WTC11 (cell line): Measurements from ENCODE around the gene LGALS3. TPM values are rescaled to one million over a fixed set of nuclear protein-coding genes. Genes with fewer than 3 reads are reported as not detected.

Experiments used
- ATAC-seq: fragments of 200-7000 bp; cut with Tn5 transposase; 2 replicates; pipeline ENCODE4 v1.10.0; 2021; ENCODE audit warnings: mild to moderate bottlenecking, moderate library complexity
- CTCF ChIA-PET: fragments of 300-600 bp; sonication (Branson Sonifier 250); formaldehyde crosslinking; loops from one replicate; lab custom pipeline; 2021; ENCODE audit warnings: antibody characterized with exemption; lab: Charles Lee
- POLR2A ChIA-PET: fragments of 350-600 bp; sonication (Branson Sonifier 250); formaldehyde crosslinking; loops from one replicate; lab custom pipeline; 2021; ENCODE audit warnings: antibody characterized with exemption; lab: Charles Lee
- DNase-seq: peaks from one replicate; pipeline ENCODE4 v3.0.0; 2021; ENCODE audit warnings: low spot score
- H3K27ac Mint-ChIP-seq: 2 replicates; pipeline ENCODE4 v1.8.0; 2021; ENCODE audit warnings: mixed read lengths
- H3K27me3 Mint-ChIP-seq: 2 replicates; pipeline ENCODE4 v1.8.0; 2021; ENCODE audit warnings: low read depth, mild to moderate bottlenecking, moderate library complexity, mixed read lengths
- H3K36me3 Mint-ChIP-seq: 2 replicates; pipeline ENCODE4 v1.8.0; 2021; ENCODE audit warnings: mixed read lengths
- H3K4me1 Mint-ChIP-seq: 2 replicates; pipeline ENCODE4 v1.8.0; 2022; ENCODE audit warnings: mixed read lengths
- H3K4me3 Mint-ChIP-seq: 2 replicates; pipeline ENCODE4 v1.8.0; 2021; ENCODE audit warnings: mild to moderate bottlenecking, moderate library complexity, mixed read lengths
- H3K9me3 Mint-ChIP-seq: 2 replicates; pipeline ENCODE4 v1.8.0; 2021; ENCODE audit warnings: mixed read lengths
- CREB1 ChIP-seq: sonication (generic); formaldehyde crosslinking; IDR thresholded peaks from 2 replicates; pipeline ENCODE4 v1.8.0; 2023; ENCODE audit warnings: mild to moderate bottlenecking, missing genetic modification reagents
- E2F1 ChIP-seq: sonication (generic); formaldehyde crosslinking; IDR thresholded peaks from 2 replicates; pipeline ENCODE4 v1.8.0; 2022; ENCODE audit warnings: mild to moderate bottlenecking, missing genetic modification reagents
- ERG ChIP-seq: fragments of 250-450 bp; sonication (Bioruptor Pico); IDR thresholded peaks from 2 replicates; pipeline ENCODE4 v1.8.0; 2021; ENCODE audit warnings: mild to moderate bottlenecking
- ESRRA ChIP-seq: sonication (generic); formaldehyde crosslinking; IDR thresholded peaks from 2 replicates; pipeline ENCODE4 v1.8.1; 2022; ENCODE audit warnings: mild to moderate bottlenecking, missing genetic modification reagents, borderline replicate concordance
- FOXP4 ChIP-seq: sonication (generic); formaldehyde crosslinking; IDR thresholded peaks from 2 replicates; pipeline ENCODE4 v1.8.0; 2022; ENCODE audit warnings: mild to moderate bottlenecking, missing genetic modification reagents
- GRHL2 ChIP-seq: fragments of 250-450 bp; sonication (Bioruptor Pico); IDR thresholded peaks from 2 replicates; pipeline ENCODE4 v1.8.0; 2022; ENCODE audit warnings: mild to moderate bottlenecking, moderate library complexity; ENCODE audit not compliant: insufficient replicate concordance, severe bottlenecking
- HMGXB4 ChIP-seq: sonication (generic); formaldehyde crosslinking; IDR thresholded peaks from 2 replicates; pipeline ENCODE4 v1.8.1; 2023; ENCODE audit warnings: mild to moderate bottlenecking, moderate library complexity, missing genetic modification reagents
- MLX ChIP-seq: sonication (generic); formaldehyde crosslinking; IDR thresholded peaks from 2 replicates; pipeline ENCODE4 v1.8.1; 2023; ENCODE audit warnings: mild to moderate bottlenecking, missing genetic modification reagents, moderate library complexity
- MXD4 ChIP-seq: fragments of 250-450 bp; sonication (Bioruptor Pico); IDR thresholded peaks from 2 replicates; pipeline ENCODE4 v1.8.0; 2021; ENCODE audit warnings: mild to moderate bottlenecking, moderate library complexity, borderline replicate concordance
- NFYB ChIP-seq: sonication (generic); formaldehyde crosslinking; conservative IDR thresholded peaks from 2 replicates; pipeline ENCODE4 v1.8.0; 2022; ENCODE audit warnings: low read depth, missing genetic modification reagents
- NR1H2 ChIP-seq: sonication (generic); formaldehyde crosslinking; IDR thresholded peaks from 2 replicates; pipeline ENCODE4 v1.9.0; 2021; ENCODE audit warnings: mild to moderate bottlenecking, moderate library complexity, missing genetic modification reagents
- NR2C2 ChIP-seq: sonication (generic); formaldehyde crosslinking; IDR thresholded peaks from 2 replicates; pipeline ENCODE4 v1.8.0; 2022; ENCODE audit warnings: mild to moderate bottlenecking, missing genetic modification reagents
- RORB ChIP-seq: fragments of 250-450 bp; sonication (Bioruptor Pico); IDR thresholded peaks from 2 replicates; pipeline ENCODE4 v1.9.0; 2021; ENCODE audit warnings: mild to moderate bottlenecking
- SP1 ChIP-seq: sonication (generic); formaldehyde crosslinking; conservative IDR thresholded peaks from 2 replicates; pipeline ENCODE4 v1.8.1; 2022; ENCODE audit warnings: missing genetic modification reagents
- STAT6 ChIP-seq: sonication (generic); formaldehyde crosslinking; conservative IDR thresholded peaks from 2 replicates; pipeline ENCODE4 v1.8.1; 2023; ENCODE audit warnings: mild to moderate bottlenecking, low read depth, missing genetic modification reagents, moderate library complexity
- TP53 ChIP-seq: sonication (generic); formaldehyde crosslinking; IDR thresholded peaks from 2 replicates; pipeline ENCODE4 v1.8.1; 2023; ENCODE audit warnings: mild to moderate bottlenecking, missing genetic modification reagents
- ZNF138 ChIP-seq: sonication (generic); formaldehyde crosslinking; conservative IDR thresholded peaks from 2 replicates; pipeline ENCODE4 v1.8.1; 2022; ENCODE audit warnings: mild to moderate bottlenecking, moderate library complexity, missing genetic modification reagents
- ZNF263 ChIP-seq: sonication (generic); formaldehyde crosslinking; IDR thresholded peaks from 2 replicates; pipeline ENCODE4 v1.8.1; 2022; ENCODE audit warnings: low read depth, mild to moderate bottlenecking, moderate library complexity, missing genetic modification reagents
- ZNF416 ChIP-seq: fragments of 250-450 bp; sonication (Bioruptor Pico); IDR thresholded peaks from 2 replicates; pipeline ENCODE4 v1.9.0; 2021; ENCODE audit warnings: mild to moderate bottlenecking, inconsistent platforms
- ZNF423 ChIP-seq: fragments of 250-450 bp; sonication (Bioruptor Pico); IDR thresholded peaks from 2 replicates; pipeline ENCODE4 v2.1.2; 2022; ENCODE audit warnings: mild to moderate bottlenecking, moderate library complexity
- total RNA-seq: library from RNA; stranded (reverse); gene quantifications from 3 replicates; pipeline ENCODE4 v1.2.3, GENCODE V29; 2021

Gene LGALS3
- total RNA-seq, 1 experiment from 2014 or later = 5.8 TPM

- H3K27ac Mint-ChIP-seq = no peak overlapping the region
- ATAC-seq (no peak), DNase-seq (no peak)
- no peaks in the 10 kb centered on the region for H3K36me3 Mint-ChIP-seq
- CTCF ChIA-PET = no interaction called here
- TF ChIP-seq E2F1 (CRISPR knock-in tag) (no peak), NR1H2 (CRISPR knock-in tag) (no peak), ZNF416 (CRISPR knock-in tag) (no peak), HMGXB4 (CRISPR knock-in tag) (no peak), ZNF138 (no peak)
- peaks cover 9% of the 10 kb centered on the region for H3K4me1 Mint-ChIP-seq
- H3K9me3 Mint-ChIP-seq = no peaks in the 10 kb centered on the region
- POLR2A ChIA-PET = no interaction called here
- no peak overlapping the region for H3K4me3 Mint-ChIP-seq
- H3K27me3 Mint-ChIP-seq = peaks cover 47% of the 10 kb centered on the region
Observed at GRCh38 chr14:55125403-55125802, 3.6 kb upstream of the LGALS3 start.

GRCh38 chr14:55126034-55126433, 3.0 kb upstream of the LGALS3 start:
- H3K27ac Mint-ChIP-seq = no peak overlapping the region
- no peaks in the 10 kb centered on the region for H3K9me3 Mint-ChIP-seq
- H3K4me1 Mint-ChIP-seq = peaks cover 6% of the 10 kb centered on the region
- TF ChIP-seq STAT6 (CRISPR knock-in tag) (no peak), NFYB (CRISPR knock-in tag) (no peak), ERG (CRISPR knock-in tag) (no peak), CREB1 (CRISPR knock-in tag) (no peak), ESRRA (CRISPR knock-in tag) (no peak), SP1 (CRISPR knock-in tag) (no peak), TP53 (CRISPR knock-in tag) (no peak), ZNF263 (CRISPR knock-in tag) (no peak), FOXP4 (CRISPR knock-in tag) (no peak), MXD4 (no peak), MLX (no peak), RORB (no peak), ZNF423 (CRISPR knock-in tag) (no peak), NR2C2 (CRISPR knock-in tag) (no peak), GRHL2 (CRISPR knock-in tag) (no peak)
- ChIA-PET CTCF (no interaction called here), POLR2A (no interaction called here)
- DNase-seq (no peak), ATAC-seq (no peak)
- H3K27me3 Mint-ChIP-seq = peaks cover 51% of the 10 kb centered on the region
- no peaks in the 10 kb centered on the region for H3K36me3 Mint-ChIP-seq
- no peak overlapping the region for H3K4me3 Mint-ChIP-seq
